GM19099 (cell line): ENCODE results near the gene SLC9B2.

ENCODE experiments used
- POLR2A ChIP-seq: IDR thresholded peaks from 3 replicates; pipeline ENCODE4 v1.6.1; 2011; ENCODE audit warnings: low read depth; ENCODE audit not compliant: insufficient read length; ENCODE audit errors: extremely low read depth

SLC9B2 gene

DNA sequence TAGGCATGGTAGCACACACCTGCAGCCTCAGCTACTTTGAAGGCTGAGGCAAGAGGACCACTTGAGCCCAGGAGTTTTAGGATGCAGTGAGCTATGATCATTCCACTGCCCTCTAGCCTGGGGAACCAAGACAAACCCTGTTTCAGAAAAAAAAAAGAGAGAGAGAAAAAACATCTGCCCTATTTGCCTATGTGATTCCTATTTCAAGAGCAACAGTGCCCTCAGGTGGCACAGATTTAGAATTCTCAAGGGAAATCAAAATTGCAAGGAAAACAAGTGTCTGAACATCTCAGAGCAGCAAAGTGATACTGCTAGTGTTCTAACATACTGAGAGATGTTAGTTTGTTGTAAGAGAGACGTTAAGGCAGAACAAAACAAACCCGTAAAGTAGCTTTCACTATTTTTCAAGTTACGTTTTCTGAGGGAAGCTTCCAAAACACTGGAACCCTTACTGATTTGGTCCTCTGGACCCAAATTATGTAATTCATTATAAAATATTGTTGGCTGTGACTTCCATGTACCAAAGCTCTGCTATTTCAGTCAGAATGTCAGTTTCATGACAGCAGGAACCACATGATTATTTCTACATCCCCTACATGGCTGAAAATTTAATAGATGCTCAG lies 15.2 kb upstream of the SLC9B2 start:
- no peak for TF ChIP-seq POLR2A

DNA sequence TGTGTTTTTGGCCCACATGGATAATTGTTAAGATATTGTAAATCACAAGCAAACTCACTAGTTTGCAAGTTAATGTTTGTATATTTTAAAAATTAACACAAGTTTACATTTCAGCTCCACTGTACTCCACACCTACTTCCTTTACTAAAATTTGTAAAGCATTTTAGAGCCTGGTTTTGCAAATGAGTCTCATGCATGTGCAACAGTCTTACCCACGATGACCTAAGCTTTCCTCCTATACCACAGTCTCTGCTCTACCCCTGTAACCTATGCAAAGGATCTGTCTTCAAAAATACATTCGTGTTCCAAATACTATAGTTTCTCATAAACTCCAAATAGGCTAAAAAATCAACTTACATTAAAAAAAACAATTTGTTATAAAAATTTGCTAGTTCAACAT lies 12.9 kb upstream of the SLC9B2 start:
- TF ChIP-seq POLR2A = no peak

DNA sequence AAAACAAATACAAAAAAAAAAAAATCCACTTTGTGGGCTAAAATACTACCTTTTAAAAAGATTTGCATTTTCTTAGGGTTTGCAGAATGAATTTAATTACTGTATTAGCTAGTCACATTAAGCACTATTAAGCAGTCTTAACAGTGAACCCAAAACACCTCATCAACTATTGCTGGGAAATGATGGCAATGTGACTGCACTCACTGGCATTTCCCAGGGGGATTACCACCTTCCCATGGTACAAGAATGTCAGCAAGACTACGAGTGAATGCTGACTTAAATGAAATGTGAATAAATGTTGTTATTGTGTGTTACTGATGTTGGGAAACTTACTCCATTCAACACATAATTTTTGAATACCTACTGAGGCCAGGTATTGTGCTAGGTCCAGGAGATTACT lies 10.0 kb upstream of the SLC9B2 start:
- no peak for TF ChIP-seq POLR2A

DNA sequence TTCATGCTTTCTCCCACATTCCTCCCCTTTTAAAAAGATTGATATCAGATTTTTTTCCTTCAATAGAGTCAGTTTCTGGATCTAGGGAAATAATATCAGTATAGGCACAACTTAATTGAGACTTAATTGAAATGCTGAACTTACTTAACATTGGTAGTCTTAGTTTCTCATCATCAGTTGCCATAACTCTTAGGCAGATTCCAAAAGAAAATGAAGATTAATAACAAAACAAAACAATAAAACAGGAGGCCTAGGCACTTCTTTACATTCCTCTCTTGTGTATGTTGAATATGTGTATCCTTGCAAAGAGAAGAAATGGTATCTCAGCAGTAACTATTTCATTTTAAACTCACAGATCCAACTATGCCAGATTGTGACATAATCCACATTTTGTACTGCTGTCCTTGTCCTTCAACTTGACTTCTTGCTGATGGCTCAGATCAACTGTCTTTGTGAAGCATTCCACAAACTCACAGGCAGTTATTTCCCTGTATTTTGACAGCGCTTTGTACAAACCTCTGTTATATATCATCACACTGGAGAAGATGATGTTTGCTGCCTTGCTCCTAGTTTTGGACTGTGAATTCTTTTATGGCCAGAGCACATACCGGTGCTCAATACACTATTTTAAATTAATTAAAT lies 9.1 kb upstream of the SLC9B2 start:
- no peak for TF ChIP-seq POLR2A

DNA sequence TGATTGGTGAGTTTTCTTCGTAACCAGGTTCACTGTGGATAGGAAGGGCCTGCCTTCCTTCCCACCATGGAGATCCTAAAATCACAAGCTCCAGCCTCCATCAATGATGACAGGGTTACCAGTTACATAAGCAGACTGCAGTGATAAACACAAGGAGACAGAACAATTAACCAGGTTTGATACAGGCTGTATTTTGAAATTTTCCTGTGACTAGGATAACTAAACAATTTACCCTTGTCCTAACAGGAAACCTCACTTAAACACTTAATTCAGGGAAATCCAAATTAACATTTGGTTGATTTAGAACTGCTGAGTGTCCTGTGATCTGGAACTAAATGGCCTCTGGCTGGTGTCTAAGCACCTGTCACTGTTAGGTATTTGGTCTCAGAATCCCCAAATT lies 3.1 kb upstream of the SLC9B2 start:
- no peak for TF ChIP-seq POLR2A

DNA sequence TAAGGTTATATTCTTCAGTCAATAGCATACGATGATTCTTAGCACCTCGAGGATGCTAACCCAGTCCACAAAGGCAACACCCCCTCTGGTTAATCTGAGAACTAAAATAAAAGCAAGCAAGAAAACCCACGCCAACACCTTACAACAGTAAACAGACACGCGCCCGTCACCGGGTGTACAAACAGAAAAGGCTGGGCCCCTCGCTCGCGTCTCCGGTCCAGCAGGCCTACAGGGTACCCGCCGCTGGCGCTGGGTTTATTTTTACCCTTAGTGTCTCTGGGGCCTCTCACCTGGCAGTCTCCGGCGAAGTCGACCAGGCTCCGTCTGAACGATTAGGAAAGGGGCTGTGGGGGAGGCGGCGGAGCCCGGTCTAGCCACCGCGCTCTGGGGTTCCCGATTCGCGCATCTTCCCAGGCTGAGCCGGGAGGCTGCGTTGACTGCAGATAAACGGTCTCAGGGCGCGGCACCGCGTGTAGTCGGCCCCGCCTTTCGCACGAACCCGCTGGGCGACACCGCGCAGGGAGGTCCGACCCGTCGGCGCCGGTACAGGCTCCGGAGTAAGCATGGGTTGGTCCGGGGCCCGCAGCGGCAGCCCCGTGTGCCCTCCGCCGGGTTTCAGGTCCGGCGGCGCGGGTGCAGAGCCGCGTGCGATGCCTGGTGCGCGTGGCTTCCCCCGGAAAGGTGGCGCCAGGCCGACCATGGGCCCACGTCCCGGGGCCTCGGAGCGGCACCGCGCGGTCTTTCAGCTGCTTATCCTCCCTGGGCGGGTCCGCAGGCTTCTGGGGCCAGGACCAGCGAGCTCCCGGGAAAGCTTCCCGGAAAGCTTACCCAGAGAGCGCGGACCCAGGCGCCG lies 441 bp downstream of the SLC9B2 start:
- no peak for TF ChIP-seq POLR2A

DNA sequence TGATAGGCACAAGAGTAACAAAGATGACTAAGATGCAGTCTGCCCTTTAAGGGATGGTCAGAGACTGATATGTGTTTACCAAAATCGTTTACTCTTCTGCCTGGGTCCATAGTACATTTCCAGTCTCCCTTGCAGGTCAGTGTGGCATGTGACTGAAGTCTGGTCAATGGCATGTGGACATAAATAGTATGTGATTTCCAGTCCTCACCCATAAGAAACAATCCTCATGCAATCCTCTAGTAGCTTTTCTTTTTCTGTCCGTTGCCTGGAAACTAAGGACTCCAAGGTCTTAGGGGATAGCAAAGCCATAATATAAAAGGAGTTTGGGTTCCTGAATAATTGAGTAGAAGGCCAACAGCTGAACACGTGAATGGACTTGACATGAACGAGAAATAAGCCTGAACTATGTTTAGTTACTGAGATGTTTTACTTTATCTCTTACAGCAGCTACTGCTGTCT lies 1.1 kb downstream of the SLC9B2 start:
- TF ChIP-seq POLR2A = no peak

DNA sequence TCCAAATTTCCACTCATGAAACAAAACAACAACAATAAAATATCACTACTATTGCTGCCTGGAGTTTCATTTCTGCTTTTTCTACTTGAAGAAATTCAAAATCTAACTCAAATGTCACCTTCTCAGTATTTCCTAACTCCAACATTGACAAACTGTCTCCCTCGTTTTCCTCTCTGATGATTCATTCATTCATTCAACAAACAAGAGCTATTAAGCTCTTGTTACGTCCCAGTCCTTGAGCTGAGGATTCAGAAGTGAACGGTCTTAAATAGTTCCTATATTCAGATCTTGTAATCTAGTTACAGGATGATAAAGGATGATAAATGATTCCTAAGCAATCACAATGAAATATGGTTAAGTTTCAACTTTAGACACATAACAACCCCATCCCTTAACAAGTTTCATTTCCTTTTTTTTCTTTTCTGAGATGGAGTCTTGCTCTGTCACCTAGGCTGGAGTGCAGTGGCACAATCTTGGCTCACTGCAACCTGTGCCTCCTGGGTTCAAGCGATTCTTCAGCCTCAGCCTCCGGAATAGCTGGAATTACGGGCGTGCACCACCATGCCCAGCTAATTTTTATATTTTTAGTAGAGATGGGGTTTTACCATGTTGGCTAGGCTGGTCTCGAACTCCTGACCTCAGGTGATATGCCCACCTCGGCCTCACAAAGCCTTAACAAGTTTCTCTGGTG lies 1.7 kb downstream of the SLC9B2 start:
- no peak for TF ChIP-seq POLR2A

DNA sequence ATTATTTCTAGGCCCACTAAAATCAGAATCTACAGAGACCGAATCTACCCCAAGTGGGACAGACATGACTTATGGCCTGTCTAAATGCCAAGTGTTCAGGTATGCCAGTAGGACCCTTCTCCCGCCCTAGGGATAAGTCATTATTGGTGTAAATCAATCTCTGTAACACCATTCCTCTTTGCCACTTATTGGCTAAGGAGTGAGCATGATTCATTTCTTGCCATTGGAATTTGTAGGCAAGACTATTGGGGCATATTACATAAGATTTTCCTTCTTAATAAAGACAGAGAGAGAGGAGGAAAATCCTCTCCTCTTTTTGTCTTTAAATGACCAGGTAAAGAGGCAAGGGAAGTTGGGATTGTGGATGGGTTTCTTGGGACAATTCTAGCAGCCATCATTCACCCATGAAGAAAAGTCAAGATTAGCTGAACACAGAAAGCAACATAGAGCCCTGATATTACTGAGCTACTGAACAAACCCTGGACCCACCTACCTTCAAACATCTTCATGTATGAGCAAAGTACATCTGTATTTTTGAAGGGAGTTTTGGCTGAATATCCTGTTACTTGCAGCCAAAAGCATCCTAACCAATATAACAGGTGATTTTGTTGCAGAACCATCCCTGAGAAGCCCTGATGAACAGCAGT lies 2.6 kb downstream of the SLC9B2 start:
- no peak for TF ChIP-seq POLR2A

DNA sequence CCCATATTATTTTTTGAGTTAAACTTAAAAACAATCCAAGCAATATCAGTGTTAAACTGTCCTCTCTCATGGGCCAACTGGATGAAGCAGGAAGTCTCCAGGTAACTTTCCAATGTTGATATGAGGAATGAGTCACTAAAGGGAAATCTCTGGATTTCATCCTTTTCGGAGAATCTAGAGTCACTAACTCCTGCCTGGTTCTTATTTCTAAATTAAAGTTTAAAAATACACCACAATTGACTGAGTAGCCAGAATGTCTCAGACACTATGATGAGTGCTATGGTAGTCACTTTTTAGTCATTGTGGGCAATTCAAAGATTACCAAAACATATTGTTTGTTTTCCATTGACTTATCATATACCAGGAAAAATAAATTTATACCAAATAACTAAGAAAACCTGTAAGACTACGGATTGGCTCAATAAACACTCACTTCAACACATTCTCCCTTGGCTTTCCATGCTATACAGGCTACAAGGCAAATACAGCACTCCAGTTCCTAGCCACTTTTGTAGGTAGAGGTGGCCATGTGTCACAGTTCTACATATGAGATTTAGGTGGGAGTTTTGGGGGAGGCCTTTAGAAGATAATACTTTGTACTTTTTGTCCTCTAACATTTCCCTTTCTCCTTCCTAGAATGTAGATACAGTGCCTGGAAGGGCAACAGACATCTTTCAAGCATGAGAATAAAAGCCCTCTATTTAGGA lies 8.6 kb downstream of the SLC9B2 start:
- TF ChIP-seq POLR2A = no peak

DNA sequence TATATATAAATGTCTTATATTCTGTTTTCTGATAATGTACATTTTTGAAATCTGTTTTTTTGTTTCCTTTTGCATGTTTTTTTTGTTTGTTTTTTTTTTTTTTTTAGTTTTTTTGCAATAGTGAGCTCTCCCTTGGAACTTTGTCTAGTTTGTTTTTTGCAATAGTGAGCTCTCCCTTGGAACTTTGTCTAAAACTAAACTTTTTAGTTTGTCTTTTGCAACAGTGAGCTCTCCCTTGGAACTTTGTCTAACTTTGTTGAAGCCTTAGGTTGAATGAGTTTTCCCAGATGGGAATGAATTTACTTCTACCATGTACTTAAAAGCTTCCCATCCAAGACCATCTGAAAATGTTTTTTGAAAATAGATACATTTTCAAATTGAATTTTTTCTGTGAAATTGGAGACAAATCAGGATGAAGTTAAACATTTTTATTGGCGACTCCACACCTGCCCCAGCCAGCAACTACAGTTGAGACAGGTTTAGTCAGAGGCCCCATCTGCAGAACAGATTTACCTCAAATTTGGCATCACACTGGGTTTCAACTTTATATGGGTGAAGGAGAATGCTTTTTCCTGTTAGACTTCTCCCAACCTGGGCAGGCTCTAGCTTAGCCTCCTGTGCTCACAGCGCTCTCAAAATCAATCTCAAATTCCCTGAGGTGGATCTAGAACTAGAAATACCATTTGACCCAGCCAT lies 16.0 kb downstream of the SLC9B2 start:
- no peak for TF ChIP-seq POLR2A

DNA sequence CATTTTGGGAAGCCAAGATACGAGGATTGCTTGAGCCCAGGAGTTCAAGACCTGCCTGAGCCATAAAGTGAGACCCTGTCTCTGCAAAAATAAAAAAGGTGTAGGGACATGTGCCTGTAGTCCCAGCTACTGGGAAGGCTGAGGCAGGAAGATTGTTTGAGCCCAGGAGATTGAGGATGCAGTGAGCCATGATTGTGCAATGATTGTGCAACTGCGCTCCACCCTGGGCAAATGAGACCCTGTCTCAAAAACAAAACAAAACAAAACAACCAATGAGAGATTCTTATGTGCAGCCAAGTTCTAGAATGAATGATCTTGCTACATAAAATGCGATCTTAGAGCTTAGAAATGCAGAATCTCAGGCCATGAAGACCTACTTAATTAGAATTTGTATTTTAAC lies 22.5 kb downstream of the SLC9B2 start:
- no peak for TF ChIP-seq POLR2A

DNA sequence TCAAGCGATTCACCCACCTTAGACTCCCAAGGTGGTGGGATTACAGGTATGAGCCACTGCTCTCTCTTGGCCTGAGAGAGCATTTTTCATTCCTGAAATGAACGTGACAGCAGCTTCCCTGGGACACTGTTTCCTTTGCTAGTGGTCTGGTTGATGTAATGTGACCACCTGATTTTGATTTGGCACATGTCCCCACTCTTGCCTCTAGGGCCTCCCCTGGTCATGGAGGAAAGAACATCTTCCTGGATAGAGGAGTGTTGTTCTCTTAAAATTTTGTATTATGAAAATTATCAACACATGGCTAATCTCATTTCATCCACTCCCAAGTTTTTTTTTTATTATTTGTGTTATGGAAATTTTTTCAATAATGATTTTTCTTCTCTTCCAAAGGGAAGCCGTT lies 23.8 kb downstream of the SLC9B2 start:
- TF ChIP-seq POLR2A = no peak

DNA sequence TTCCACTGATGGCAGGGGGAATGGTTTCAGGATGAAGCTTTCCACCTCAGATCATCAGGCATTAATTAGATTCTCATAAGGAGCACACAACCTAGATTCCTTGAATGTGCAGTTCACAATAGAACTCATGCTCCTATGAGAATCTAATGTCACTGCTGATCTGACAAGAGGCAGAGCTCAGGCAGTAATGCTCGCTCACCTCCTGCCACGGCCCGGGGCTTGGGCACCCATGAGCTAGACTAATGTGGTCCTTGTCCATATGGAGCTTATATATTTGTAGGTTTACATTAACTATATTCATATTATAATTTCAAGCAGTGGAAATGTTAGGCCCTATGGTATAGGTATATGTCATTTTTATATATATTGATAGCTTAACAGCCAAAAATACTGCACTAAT lies 24.4 kb downstream of the SLC9B2 start:
- no peak for TF ChIP-seq POLR2A
